ENCODE data around the gene LNPK.

The LNPK gene

GRCh38 chr2:175887776-175888175 is 114.3 kb downstream of the LNPK start:
- H3K27me3 Mint-ChIP-seq (ENCODE audit: low read depth, poor library complexity), result peaks cover 16% of the 10 kb centered on the region
- TF ChIP-seq, protein P1, sequence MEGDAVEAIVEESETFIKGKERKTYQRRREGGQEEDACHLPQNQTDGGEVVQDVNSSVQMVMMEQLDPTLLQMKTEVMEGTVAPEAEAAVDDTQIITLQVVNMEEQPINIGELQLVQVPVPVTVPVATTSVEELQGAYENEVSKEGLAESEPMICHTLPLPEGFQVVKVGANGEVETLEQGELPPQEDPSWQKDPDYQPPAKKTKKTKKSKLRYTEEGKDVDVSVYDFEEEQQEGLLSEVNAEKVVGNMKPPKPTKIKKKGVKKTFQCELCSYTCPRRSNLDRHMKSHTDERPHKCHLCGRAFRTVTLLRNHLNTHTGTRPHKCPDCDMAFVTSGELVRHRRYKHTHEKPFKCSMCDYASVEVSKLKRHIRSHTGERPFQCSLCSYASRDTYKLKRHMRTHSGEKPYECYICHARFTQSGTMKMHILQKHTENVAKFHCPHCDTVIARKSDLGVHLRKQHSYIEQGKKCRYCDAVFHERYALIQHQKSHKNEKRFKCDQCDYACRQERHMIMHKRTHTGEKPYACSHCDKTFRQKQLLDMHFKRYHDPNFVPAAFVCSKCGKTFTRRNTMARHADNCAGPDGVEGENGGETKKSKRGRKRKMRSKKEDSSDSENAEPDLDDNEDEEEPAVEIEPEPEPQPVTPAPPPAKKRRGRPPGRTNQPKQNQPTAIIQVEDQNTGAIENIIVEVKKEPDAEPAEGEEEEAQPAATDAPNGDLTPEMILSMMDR (IDR thresholded peaks at IDR 0.05), result no peak

GRCh38 chr2:175884697-175885393 is 117.2 kb downstream of the LNPK start:
- TF ChIP-seq, protein P1 (IDR thresholded peaks at IDR 0.05), result no peak
- H3K36me3 Mint-ChIP-seq (ENCODE audit: low read depth), result no peaks in the 10 kb centered on the region
- H3K4me3 Mint-ChIP-seq, result no peak overlapping the region
- peaks cover 7% of the 10 kb centered on the region for H3K4me1 Mint-ChIP-seq
- H3K27me3 Mint-ChIP-seq (ENCODE audit: low read depth, poor library complexity), result peaks cover 15% of the 10 kb centered on the region
- H3K9me3 Mint-ChIP-seq, result no peaks in the 10 kb centered on the region
- no peak overlapping the region for H3K27ac Mint-ChIP-seq
- DNase-seq, result no peak

More at GRCh38 chr2:175887776-175888175, 114.3 kb downstream of the LNPK start:
- H3K36me3 Mint-ChIP-seq (ENCODE audit: low read depth), result no peaks in the 10 kb centered on the region
- no peak for DNase-seq
- peaks cover 15% of the 10 kb centered on the region for H3K4me1 Mint-ChIP-seq
- H3K9me3 Mint-ChIP-seq, result no peaks in the 10 kb centered on the region
- H3K4me3 Mint-ChIP-seq, result no peak overlapping the region
- H3K27ac Mint-ChIP-seq, result no peak overlapping the region

DNA sequence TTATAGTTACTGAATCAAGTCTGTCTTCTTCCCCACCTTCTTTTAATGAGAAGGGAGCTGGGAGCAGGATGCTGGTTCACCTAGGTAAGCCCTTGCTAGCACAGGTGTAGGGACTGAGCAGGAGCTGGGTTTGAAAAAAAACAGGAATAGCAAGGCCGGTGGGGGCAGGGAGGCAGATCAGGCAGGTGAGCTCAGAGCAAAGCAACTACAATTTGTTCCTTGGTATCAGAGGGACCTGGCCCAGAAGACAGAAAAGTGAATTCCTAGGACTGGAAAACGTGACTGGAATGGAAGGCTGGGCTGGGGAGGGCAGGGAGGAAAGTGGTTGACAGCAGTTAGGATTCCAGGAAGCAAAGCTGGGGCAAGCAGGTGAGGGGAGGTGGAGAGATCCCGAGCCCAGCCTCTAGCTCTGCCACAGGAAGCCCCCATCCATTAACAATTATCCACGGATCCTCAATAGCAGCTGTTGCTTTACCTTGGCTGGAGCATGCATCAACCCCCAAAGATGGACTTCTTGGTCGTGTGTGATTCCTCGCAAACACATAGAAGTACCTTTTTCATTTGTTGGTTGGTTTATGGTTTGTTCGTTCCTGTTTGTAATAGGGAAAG is 118.4 kb downstream of the LNPK start:
- no peaks in the 10 kb centered on the region for H3K9me3 Mint-ChIP-seq
- DNase-seq, result no peak
- peaks cover 11% of the 10 kb centered on the region for H3K27me3 Mint-ChIP-seq (ENCODE audit: low read depth, poor library complexity)
- no peak overlapping the region for H3K4me3 Mint-ChIP-seq
- H3K4me1 Mint-ChIP-seq, result no peaks in the 10 kb centered on the region
- H3K36me3 Mint-ChIP-seq (ENCODE audit: low read depth), result no peaks in the 10 kb centered on the region
- H3K27ac Mint-ChIP-seq, result no peak overlapping the region
- TF ChIP-seq, protein P1 (IDR thresholded peaks at IDR 0.05), result no peak

DNA sequence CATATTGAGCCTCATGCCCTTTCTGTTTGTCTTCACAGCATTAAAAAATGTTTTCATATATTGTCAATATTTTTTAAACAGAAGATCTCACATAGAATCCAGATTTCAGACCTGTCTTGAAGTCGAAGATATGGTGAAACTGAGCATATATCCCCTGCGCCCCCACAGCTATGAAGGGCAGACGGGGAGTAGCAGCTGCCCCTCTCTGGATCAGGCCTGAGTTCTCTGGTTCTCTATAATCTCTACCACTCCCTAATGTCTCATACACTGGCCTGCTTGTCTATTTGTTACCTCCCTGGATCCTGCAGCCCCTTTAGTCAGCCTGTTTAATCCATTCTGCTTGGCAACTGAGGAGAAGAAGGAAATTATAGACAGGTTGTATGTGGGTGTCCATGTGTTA is 122.4 kb downstream of the LNPK start:
- no peaks in the 10 kb centered on the region for H3K4me1 Mint-ChIP-seq
- TF ChIP-seq, protein P1 (IDR thresholded peaks at IDR 0.05), result no peak
- no peaks in the 10 kb centered on the region for H3K36me3 Mint-ChIP-seq (ENCODE audit: low read depth)
- DNase-seq, result no peak
- no peaks in the 10 kb centered on the region for H3K9me3 Mint-ChIP-seq
- no peak overlapping the region for H3K4me3 Mint-ChIP-seq
- no peak overlapping the region for H3K27ac Mint-ChIP-seq
- H3K27me3 Mint-ChIP-seq (ENCODE audit: low read depth, poor library complexity), result peaks cover 10% of the 10 kb centered on the region

- TF ChIP-seq, protein P1 (IDR thresholded peaks at IDR 0.05), result no peak
- no peak for DNase-seq
- H3K27ac Mint-ChIP-seq, result no peak overlapping the region
- no peaks in the 10 kb centered on the region for H3K9me3 Mint-ChIP-seq
- peaks cover 9% of the 10 kb centered on the region for H3K27me3 Mint-ChIP-seq (ENCODE audit: low read depth, poor library complexity)
- no peak overlapping the region for H3K4me3 Mint-ChIP-seq
- no peaks in the 10 kb centered on the region for H3K4me1 Mint-ChIP-seq
- H3K36me3 Mint-ChIP-seq (ENCODE audit: low read depth), result no peaks in the 10 kb centered on the region
Measured at GRCh38 chr2:175877845-175878544, 124.1 kb downstream of the LNPK start.
